ENCODE measurements around the gene EDRF1.
"Not testable (repeated sequence)": the region's sequence is repeated elsewhere in the genome, so short reads cannot be mapped to it uniquely, and the experiment has no call there.

The EDRF1 gene

GRCh38 chr10:125707541-125708468 is 11.7 kb upstream of the EDRF1 start:
- DNase-seq = no peak

GRCh38 chr10:125708971-125709503 is 10.5 kb upstream of the EDRF1 start:
- DNase-seq = no peak

- DNase-seq = no peak
Measured at GRCh38 chr10:125709553-125710474, 9.7 kb upstream of the EDRF1 start.

GRCh38 chr10:125711110-125711750 is 8.3 kb upstream of the EDRF1 start:
- no peak for DNase-seq

- DNase-seq = not testable (repeated sequence)
Measured at GRCh38 chr10:125714728-125715127, 4.8 kb upstream of the EDRF1 start.

- no peak for DNase-seq
Measured at GRCh38 chr10:125720002-125720382, 483 bp downstream of the EDRF1 start.

- no peak for DNase-seq
Measured at GRCh38 chr10:125721035-125721434, 1.5 kb downstream of the EDRF1 start.

- no peak for DNase-seq
Measured at GRCh38 chr10:125722811-125723210, 3.3 kb downstream of the EDRF1 start.

- DNase-seq = no peak
Measured at GRCh38 chr10:125726914-125727313, 7.4 kb downstream of the EDRF1 start.

GRCh38 chr10:125727436-125727835 is 7.9 kb downstream of the EDRF1 start:
- no peak for DNase-seq

GRCh38 chr10:125734148-125734547 is 14.6 kb downstream of the EDRF1 start:
- no peak for DNase-seq

GRCh38 chr10:125734823-125735222 is 15.3 kb downstream of the EDRF1 start:
- DNase-seq = no peak

- DNase-seq = no peak
Measured at GRCh38 chr10:125738206-125738605, 18.7 kb downstream of the EDRF1 start.

- DNase-seq = no peak
Measured at GRCh38 chr10:125739994-125740679, 20.6 kb downstream of the EDRF1 start.

- no peak for DNase-seq
Measured at GRCh38 chr10:125742465-125742864, 23.0 kb downstream of the EDRF1 start.

- DNase-seq = no peak
Measured at GRCh38 chr10:125744909-125745308, 25.4 kb downstream of the EDRF1 start.

- no peak for DNase-seq
Measured at GRCh38 chr10:125747417-125747816, 27.9 kb downstream of the EDRF1 start.

GRCh38 chr10:125756196-125756595 is 36.7 kb downstream of the EDRF1 start:
- DNase-seq = no peak

- no peak for DNase-seq
Measured at GRCh38 chr10:125756853-125757487, 37.5 kb downstream of the EDRF1 start.

- no peak for DNase-seq
Measured at GRCh38 chr10:125757742-125758141, 38.2 kb downstream of the EDRF1 start.

- no peak for DNase-seq
Measured at GRCh38 chr10:125761961-125762360, 42.5 kb downstream of the EDRF1 start.

Data from NCI-H82 (cell line).